Measurements from ENCODE around the gene ELFN1.

The ELFN1 gene

GRCh38 chr7:1735806-1736483 is 65.9 kb downstream of the ELFN1 start:
- no peaks in the 10 kb centered on the region; the same call in 1 of the 2 replicates for H3K27me3 ChIP-seq (replicated peaks; ENCODE audit: control insufficient read depth, insufficient read depth, low read length)
- no peaks in the 10 kb centered on the region for H3K36me3 ChIP-seq (ENCODE audit: control insufficient read depth, insufficient read depth, low read length)
- DNase-seq (ENCODE audit: extremely low read depth, insufficient read length), result no peak
- H3K4me3 ChIP-seq (replicated peaks; ENCODE audit: low read depth, low read length), result no peak overlapping the region
- TF ChIP-seq, protein P1, sequence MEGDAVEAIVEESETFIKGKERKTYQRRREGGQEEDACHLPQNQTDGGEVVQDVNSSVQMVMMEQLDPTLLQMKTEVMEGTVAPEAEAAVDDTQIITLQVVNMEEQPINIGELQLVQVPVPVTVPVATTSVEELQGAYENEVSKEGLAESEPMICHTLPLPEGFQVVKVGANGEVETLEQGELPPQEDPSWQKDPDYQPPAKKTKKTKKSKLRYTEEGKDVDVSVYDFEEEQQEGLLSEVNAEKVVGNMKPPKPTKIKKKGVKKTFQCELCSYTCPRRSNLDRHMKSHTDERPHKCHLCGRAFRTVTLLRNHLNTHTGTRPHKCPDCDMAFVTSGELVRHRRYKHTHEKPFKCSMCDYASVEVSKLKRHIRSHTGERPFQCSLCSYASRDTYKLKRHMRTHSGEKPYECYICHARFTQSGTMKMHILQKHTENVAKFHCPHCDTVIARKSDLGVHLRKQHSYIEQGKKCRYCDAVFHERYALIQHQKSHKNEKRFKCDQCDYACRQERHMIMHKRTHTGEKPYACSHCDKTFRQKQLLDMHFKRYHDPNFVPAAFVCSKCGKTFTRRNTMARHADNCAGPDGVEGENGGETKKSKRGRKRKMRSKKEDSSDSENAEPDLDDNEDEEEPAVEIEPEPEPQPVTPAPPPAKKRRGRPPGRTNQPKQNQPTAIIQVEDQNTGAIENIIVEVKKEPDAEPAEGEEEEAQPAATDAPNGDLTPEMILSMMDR (IDR thresholded peaks at IDR 0.05; ENCODE audit: insufficient read depth, low read length, poor library complexity, severe bottlenecking), result no peak

GRCh38 chr7:1736484-1736817 is 66.4 kb downstream of the ELFN1 start:
- TF ChIP-seq, protein P1 (IDR thresholded peaks at IDR 0.05; ENCODE audit: insufficient read depth, low read length, poor library complexity, severe bottlenecking), result no peak
- no peak overlapping the region for H3K4me3 ChIP-seq (replicated peaks; ENCODE audit: low read depth, low read length)
- DNase-seq (ENCODE audit: extremely low read depth, insufficient read length), result no peak
- no peaks in the 10 kb centered on the region for H3K36me3 ChIP-seq (ENCODE audit: control insufficient read depth, insufficient read depth, low read length)
- H3K27me3 ChIP-seq (replicated peaks; ENCODE audit: control insufficient read depth, insufficient read depth, low read length), result no peaks in the 10 kb centered on the region; the same call in 1 of the 2 replicates

DNA sequence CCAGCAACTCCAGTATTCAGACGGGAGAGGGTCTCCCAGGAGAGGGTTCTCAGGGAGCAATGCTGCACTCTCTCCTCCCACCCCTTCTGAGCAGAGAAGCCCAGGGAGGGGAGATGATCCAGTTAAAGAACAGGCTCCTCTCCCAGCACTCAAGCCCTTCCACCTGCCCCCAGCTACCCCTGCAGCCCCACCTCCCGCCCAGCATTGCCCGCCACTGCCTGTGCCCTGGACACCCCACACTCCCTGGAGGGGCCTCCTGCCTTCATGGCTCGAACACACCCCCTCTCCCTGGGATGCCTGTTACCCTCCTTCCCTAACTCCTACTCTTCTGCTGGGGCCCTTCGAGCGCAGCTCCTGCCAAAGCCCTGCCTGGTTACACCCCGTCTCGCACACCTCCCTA is 66.8 kb downstream of the ELFN1 start:
- no peaks in the 10 kb centered on the region for H3K36me3 ChIP-seq (ENCODE audit: control insufficient read depth, insufficient read depth, low read length)
- TF ChIP-seq, protein P1 (IDR thresholded peaks at IDR 0.05; ENCODE audit: insufficient read depth, low read length, poor library complexity, severe bottlenecking), result no peak
- no peak for DNase-seq (ENCODE audit: extremely low read depth, insufficient read length)
- H3K4me3 ChIP-seq (replicated peaks; ENCODE audit: low read depth, low read length), result no peak overlapping the region
- no peaks in the 10 kb centered on the region; the same call in 1 of the 2 replicates for H3K27me3 ChIP-seq (replicated peaks; ENCODE audit: control insufficient read depth, insufficient read depth, low read length)

GRCh38 chr7:1737523-1737922 is 67.4 kb downstream of the ELFN1 start:
- no peaks in the 10 kb centered on the region for H3K36me3 ChIP-seq (ENCODE audit: control insufficient read depth, insufficient read depth, low read length)
- no peak for DNase-seq (ENCODE audit: extremely low read depth, insufficient read length)
- H3K4me3 ChIP-seq (replicated peaks; ENCODE audit: low read depth, low read length), result no peak overlapping the region
- TF ChIP-seq, protein P1 (IDR thresholded peaks at IDR 0.05; ENCODE audit: insufficient read depth, low read length, poor library complexity, severe bottlenecking), result no peak
- no peaks in the 10 kb centered on the region; the same call in 1 of the 2 replicates for H3K27me3 ChIP-seq (replicated peaks; ENCODE audit: control insufficient read depth, insufficient read depth, low read length)

GRCh38 chr7:1737956-1738355 is 67.9 kb downstream of the ELFN1 start:
- no peak for DNase-seq (ENCODE audit: extremely low read depth, insufficient read length)
- Histone ChIP-seq H3K27me3 (replicated peaks; ENCODE audit: control insufficient read depth, insufficient read depth, low read length) (no peaks in the 10 kb centered on the region; the same call in 1 of the 2 replicates), H3K4me3 (replicated peaks; ENCODE audit: low read depth, low read length) (no peak overlapping the region), H3K36me3 (ENCODE audit: control insufficient read depth, insufficient read depth, low read length) (no peaks in the 10 kb centered on the region)
- TF ChIP-seq, protein P1 (IDR thresholded peaks at IDR 0.05; ENCODE audit: insufficient read depth, low read length, poor library complexity, severe bottlenecking), result no peak

DNA sequence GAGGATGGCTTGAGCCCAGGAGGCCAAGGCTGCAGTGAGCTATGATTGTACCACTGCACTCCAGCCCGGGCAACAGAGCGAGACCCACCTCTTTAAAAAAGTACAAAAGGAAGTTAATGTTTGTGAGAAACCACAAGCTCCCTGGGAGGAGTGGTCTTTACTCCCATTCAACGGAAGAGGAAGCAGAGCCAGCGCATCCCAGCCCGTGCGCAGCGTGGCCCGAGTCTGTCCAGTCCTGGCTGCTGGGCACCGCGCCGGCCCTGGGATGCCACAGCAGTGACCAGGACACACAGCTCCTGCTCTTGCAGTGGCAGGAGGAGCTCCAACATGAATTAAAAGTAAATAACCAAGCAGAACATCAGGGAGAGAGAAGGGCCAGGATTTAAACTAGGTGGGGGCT is 68.4 kb downstream of the ELFN1 start:
- Histone ChIP-seq H3K27me3 (replicated peaks; ENCODE audit: control insufficient read depth, insufficient read depth, low read length) (no peaks in the 10 kb centered on the region; the same call in 1 of the 2 replicates), H3K36me3 (ENCODE audit: control insufficient read depth, insufficient read depth, low read length) (no peaks in the 10 kb centered on the region), H3K4me3 (replicated peaks; ENCODE audit: low read depth, low read length) (no peak overlapping the region)
- TF ChIP-seq, protein P1 (IDR thresholded peaks at IDR 0.05; ENCODE audit: insufficient read depth, low read length, poor library complexity, severe bottlenecking), result no peak
- no peak for DNase-seq (ENCODE audit: extremely low read depth, insufficient read length)
